Karpas-422 (cell line): ENCODE data around the gene MEMO1. TPM values are rescaled to one million over a fixed set of nuclear protein-coding genes. Genes with fewer than 3 reads are reported as not detected.

Experiments
- DNase-seq: peaks from one replicate; pipeline ENCODE4 v3.0.0-alpha.2; 2015
- H2AFZ ChIP-seq: fragments of 200-600 bp; sonication (generic); 2 replicates; pipeline ENCODE4 v1.6.1; 2014; ENCODE audit warnings: antibody characterized with exemption, low read length, mixed read lengths
- H3K27ac ChIP-seq: fragments of 200-600 bp; sonication (generic); 2 replicates; pipeline ENCODE4 v1.5.1; 2014; ENCODE audit warnings: mild to moderate bottlenecking, low read length, moderate library complexity
- H3K27me3 ChIP-seq: fragments of 200-600 bp; sonication (generic); 2 replicates; pipeline ENCODE4 v1.6.1; 2014; ENCODE audit warnings: low read length, mixed read lengths
- H3K36me3 ChIP-seq: fragments of 200-600 bp; sonication (generic); 2 replicates; pipeline ENCODE4 v1.6.1; 2014; ENCODE audit warnings: low read length, mixed read lengths; ENCODE audit not compliant: insufficient read depth
- H3K4me1 ChIP-seq: fragments of 200-600 bp; sonication (generic); 2 replicates; pipeline ENCODE4 v1.6.1; 2014; ENCODE audit warnings: mild to moderate bottlenecking, low read length, mixed read lengths
- H3K4me2 ChIP-seq: fragments of 200-600 bp; sonication (generic); 2 replicates; pipeline ENCODE4 v1.6.1; 2014; ENCODE audit warnings: low read length, low read depth, mild to moderate bottlenecking; ENCODE audit not compliant: poor library complexity, severe bottlenecking
- H3K4me3 ChIP-seq: fragments of 200-600 bp; sonication (generic); 2 replicates; pipeline ENCODE4 v1.5.1; 2014; ENCODE audit warnings: mild to moderate bottlenecking, antibody characterized with exemption, low read length, mixed read lengths
- H3K79me2 ChIP-seq: fragments of 200-600 bp; sonication (generic); 2 replicates; pipeline ENCODE4 v1.6.1; 2014; ENCODE audit warnings: mild to moderate bottlenecking, low read length, mixed read lengths
- H3K9ac ChIP-seq: fragments of 200-600 bp; sonication (generic); 2 replicates; pipeline ENCODE4 v1.6.0; 2014; ENCODE audit warnings: low read length
- H3K9me2 ChIP-seq: fragments of 200-600 bp; sonication (generic), shearing (Covaris generic); replicated peaks from 2 replicates; pipeline ENCODE4 v1.6.0; 2014; ENCODE audit warnings: mild to moderate bottlenecking, low read length, moderate library complexity; ENCODE audit not compliant: insufficient read depth
- H3K9me3 ChIP-seq: fragments of 300-700, 200-600 bp; sonication (generic); 2 replicates; pipeline ENCODE4 v1.6.1; 2014; ENCODE audit warnings: low read length, mixed read lengths
- H4K20me1 ChIP-seq: fragments of 200-600 bp; sonication (generic); 2 replicates; pipeline ENCODE4 v1.6.1; 2014; ENCODE audit warnings: mild to moderate bottlenecking, antibody characterized with exemption, low read length, low read depth; ENCODE audit not compliant: insufficient read depth
- total RNA-seq: library from RNA; depleted of rRNA; stranded (reverse); fragments of >200 nt; shearing (Covaris generic); gene quantifications from 2 replicates; pipeline ENCODE4 v1.2.3, GENCODE V29; 2014; ENCODE audit warnings: low replicate concordance

The MEMO1 gene
- total RNA-seq, 1 experiment from 2014 or later, result 62.9 TPM

GRCh38 chr2:31992934-31993333 lies 17.9 kb downstream of the MEMO1 start:
- no peaks in the 10 kb centered on the region for H3K9me3 ChIP-seq
- peaks cover 100% of the 10 kb centered on the region for H3K79me2 ChIP-seq
- no peak overlapping the region for H2AFZ ChIP-seq
- H3K4me2 ChIP-seq, result no peak overlapping the region
- H3K27ac ChIP-seq, result no peak overlapping the region
- H3K36me3 ChIP-seq, result no peaks in the 10 kb centered on the region
- H3K9ac ChIP-seq, result no peak overlapping the region
- no peak for DNase-seq
- no peaks in the 10 kb centered on the region for H3K27me3 ChIP-seq
- H3K9me2 ChIP-seq, result no peaks in the 10 kb centered on the region
- H3K4me3 ChIP-seq, result no peak overlapping the region
- H4K20me1 ChIP-seq, result peaks cover 9% of the 10 kb centered on the region; the same call in 1 of the 2 replicates
- H3K4me1 ChIP-seq, result peaks cover 14% of the 10 kb centered on the region

GRCh38 chr2:31992025-31992579 lies 18.7 kb downstream of the MEMO1 start:
- H3K9me3 ChIP-seq, result no peaks in the 10 kb centered on the region
- no peak overlapping the region for H2AFZ ChIP-seq
- H4K20me1 ChIP-seq, result peaks cover 8% of the 10 kb centered on the region
- no peaks in the 10 kb centered on the region for H3K27me3 ChIP-seq
- no peak overlapping the region for H3K4me2 ChIP-seq
- DNase-seq, result no peak
- no peak overlapping the region for H3K9ac ChIP-seq
- peaks cover 100% of the 10 kb centered on the region for H3K79me2 ChIP-seq
- H3K4me1 ChIP-seq, result peaks cover 5% of the 10 kb centered on the region
- no peak overlapping the region for H3K4me3 ChIP-seq
- H3K9me2 ChIP-seq, result no peaks in the 10 kb centered on the region
- no peak overlapping the region for H3K27ac ChIP-seq
- no peaks in the 10 kb centered on the region for H3K36me3 ChIP-seq

- Histone ChIP-seq H4K20me1 (peaks cover 15% of the 10 kb centered on the region), H3K4me1 (no peaks in the 10 kb centered on the region), H3K27me3 (no peaks in the 10 kb centered on the region), H3K9me3 (no peaks in the 10 kb centered on the region), H3K79me2 (peaks cover 100% of the 10 kb centered on the region), H3K9me2 (no peaks in the 10 kb centered on the region), H2AFZ (no peak overlapping the region), H3K27ac (no peak overlapping the region), H3K9ac (no peak overlapping the region), H3K4me3 (no peak overlapping the region), H3K4me2 (no peak overlapping the region), H3K36me3 (no peaks in the 10 kb centered on the region)
- DNase-seq, result no peak
These were observed 20.9 kb downstream of the MEMO1 start for GRCh38 chr2:31989946-31990345.

- Histone ChIP-seq H3K9me2 (no peaks in the 10 kb centered on the region), H3K27ac (no peak overlapping the region), H3K4me1 (no peaks in the 10 kb centered on the region), H2AFZ (no peak overlapping the region), H4K20me1 (peaks cover 19% of the 10 kb centered on the region), H3K9ac (no peak overlapping the region), H3K79me2 (peaks cover 100% of the 10 kb centered on the region), H3K36me3 (0 out of 2 replicates have a peak, but pooled peaks cover 4% of the 10 kb centered on the region), H3K4me3 (no peak overlapping the region), H3K27me3 (no peaks in the 10 kb centered on the region), H3K4me2 (no peak overlapping the region), H3K9me3 (no peaks in the 10 kb centered on the region)
- no peak for DNase-seq
These were observed 23.2 kb downstream of the MEMO1 start for GRCh38 chr2:31987454-31988220.

- Histone ChIP-seq H3K9me3 (no peaks in the 10 kb centered on the region), H3K79me2 (peaks cover 99% of the 10 kb centered on the region), H4K20me1 (peaks cover 19% of the 10 kb centered on the region), H3K9ac (no peak overlapping the region), H3K27ac (no peak overlapping the region), H2AFZ (no peak overlapping the region), H3K9me2 (no peaks in the 10 kb centered on the region), H3K4me3 (no peak overlapping the region), H3K4me1 (no peaks in the 10 kb centered on the region), H3K27me3 (no peaks in the 10 kb centered on the region), H3K4me2 (no peak overlapping the region), H3K36me3 (0 out of 2 replicates have a peak, but pooled peaks cover 4% of the 10 kb centered on the region)
- DNase-seq, result no peak
These were observed 23.9 kb downstream of the MEMO1 start for GRCh38 chr2:31986906-31987305.

GRCh38 chr2:31983762-31984467 lies 26.9 kb downstream of the MEMO1 start:
- Histone ChIP-seq H3K4me1 (peaks cover 15% of the 10 kb centered on the region), H3K4me2 (no peak overlapping the region), H3K79me2 (peaks cover 99% of the 10 kb centered on the region), H3K36me3 (0 out of 2 replicates have a peak, but pooled peaks cover 4% of the 10 kb centered on the region), H3K4me3 (no peak overlapping the region), H3K27ac (no peak overlapping the region), H3K9me2 (no peaks in the 10 kb centered on the region), H3K27me3 (no peaks in the 10 kb centered on the region), H2AFZ (no peak overlapping the region), H3K9ac (no peak overlapping the region), H4K20me1 (peaks cover 19% of the 10 kb centered on the region), H3K9me3 (no peaks in the 10 kb centered on the region)
- DNase-seq, result no peak

- 0 out of 2 replicates have a peak, but pooled peaks cover 8% of the 10 kb centered on the region for H3K36me3 ChIP-seq
- no peaks in the 10 kb centered on the region for H3K9me2 ChIP-seq
- no peak overlapping the region for H3K9ac ChIP-seq
- H3K27ac ChIP-seq, result peak overlapping the region; percentile 47
- peaks cover 99% of the 10 kb centered on the region for H3K79me2 ChIP-seq
- peak; percentile 79 for DNase-seq
- no peaks in the 10 kb centered on the region; the same call in 1 of the 2 replicates for H3K9me3 ChIP-seq
- H2AFZ ChIP-seq, result no peak overlapping the region
- H3K4me2 ChIP-seq, result peak overlapping the region; percentile 5
- H3K4me1 ChIP-seq, result peaks cover 29% of the 10 kb centered on the region
- H3K27me3 ChIP-seq, result no peaks in the 10 kb centered on the region
- peaks cover 9% of the 10 kb centered on the region for H4K20me1 ChIP-seq
- H3K4me3 ChIP-seq, result no peak overlapping the region
These were observed 30.0 kb downstream of the MEMO1 start for GRCh38 chr2:31980674-31981356.
